HG03460 (cell line): ENCODE data around the gene TMEM42.

Source experiments
- ATAC-seq: cut with Tn5 transposase; IDR thresholded peaks from one replicate; pipeline ENCODE4 v1.9.1; 2021; ENCODE audit not compliant: unreplicated experiment

TMEM42 gene

GRCh38 chr3:44906997-44907396 is 45.3 kb downstream of the TMEM42 start:
- no peak for ATAC-seq

- no peak for ATAC-seq
Observed at GRCh38 chr3:44907612-44908011, 45.9 kb downstream of the TMEM42 start.

GRCh38 chr3:44909063-44909462 is 47.4 kb downstream of the TMEM42 start:
- no peak for ATAC-seq

- no peak for ATAC-seq
Observed at GRCh38 chr3:44910693-44911092, 49.0 kb downstream of the TMEM42 start.

- ATAC-seq = no peak
Observed at GRCh38 chr3:44913868-44914468, 52.3 kb downstream of the TMEM42 start.

- ATAC-seq = no peak
Observed at GRCh38 chr3:44914936-44915335, 53.2 kb downstream of the TMEM42 start.
